HG02885 (cell line): ENCODE data around the gene NRDE2.

ENCODE experiments used
- ATAC-seq: cut with Tn5 transposase; IDR thresholded peaks from one replicate; pipeline ENCODE4 v1.9.1; 2021; ENCODE audit warnings: mild to moderate bottlenecking; ENCODE audit not compliant: unreplicated experiment, poor library complexity

Gene NRDE2

DNA sequence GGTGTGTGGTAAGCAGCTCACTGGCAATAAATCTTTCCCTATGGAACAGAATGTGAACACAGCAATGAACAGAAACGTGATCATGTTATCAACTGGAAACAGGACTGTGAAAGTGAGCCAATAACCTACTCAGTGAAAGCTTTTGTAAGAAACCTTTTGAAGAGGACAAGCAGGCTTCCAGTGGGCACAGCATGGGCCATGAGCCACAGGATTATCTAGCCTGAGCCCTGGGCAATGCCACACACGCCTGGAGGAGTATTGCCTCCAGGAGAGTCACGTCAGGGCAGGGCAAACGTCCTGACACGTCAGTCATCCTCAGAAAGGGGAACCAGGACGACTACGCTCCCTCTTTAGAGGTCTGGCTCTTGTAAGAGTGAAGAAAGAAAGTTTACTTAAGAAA is 32.3 kb downstream of the NRDE2 start:
- ATAC-seq: no peak

DNA sequence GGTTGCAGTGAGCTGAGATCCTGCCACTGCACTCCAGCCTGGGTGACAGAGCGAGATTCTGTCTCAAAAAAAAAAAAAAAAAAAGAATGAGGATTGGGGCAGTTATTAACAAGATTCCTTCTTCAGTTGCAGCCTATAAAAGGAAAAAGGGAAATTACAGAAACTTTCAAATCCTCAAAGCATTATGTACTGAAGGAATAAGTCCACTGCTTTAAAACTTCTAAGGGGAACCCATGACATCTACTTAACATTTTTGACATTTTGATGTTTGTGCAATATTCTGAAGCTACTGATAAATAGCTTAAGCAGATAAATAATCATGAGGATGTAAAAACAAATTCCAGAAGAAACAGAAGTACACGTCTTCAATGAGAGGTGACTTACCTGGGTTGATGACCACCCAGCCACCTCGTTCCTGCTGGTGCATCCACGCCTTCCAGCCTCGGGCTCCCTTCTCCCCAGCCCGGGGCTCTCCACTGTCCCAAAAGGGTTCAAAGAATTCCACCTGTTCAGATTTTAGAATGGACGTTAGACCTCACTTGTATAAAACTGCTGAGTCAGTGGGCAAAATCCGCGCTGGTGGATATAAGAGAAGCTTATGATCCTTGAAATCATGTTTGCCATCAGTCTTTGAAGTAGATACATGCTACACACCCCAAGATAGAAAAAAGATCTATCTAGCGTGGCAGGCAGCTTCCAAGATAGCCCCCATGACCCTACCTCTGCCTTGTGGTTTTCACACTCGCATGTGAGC is 33.7 kb downstream of the NRDE2 start:
- no peak for ATAC-seq

DNA sequence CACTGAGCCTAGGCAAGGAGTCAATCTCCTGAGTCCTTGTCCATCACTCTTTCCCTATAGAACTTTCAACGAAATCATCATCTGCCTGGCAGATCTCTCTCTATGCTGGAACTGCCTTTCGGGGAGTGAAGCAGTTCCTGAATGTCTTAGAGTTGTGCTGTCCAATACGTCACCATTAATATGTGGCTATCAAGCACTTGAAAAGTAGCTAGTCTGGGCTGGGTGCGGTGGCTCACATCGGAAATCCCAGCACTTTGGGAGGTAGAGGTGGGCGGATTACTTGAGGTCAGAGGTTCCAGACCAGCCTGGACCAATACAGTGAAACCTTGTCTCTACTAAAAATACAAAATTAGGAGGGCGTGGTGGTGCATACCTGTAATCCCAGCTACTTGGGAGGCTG is 35.1 kb downstream of the NRDE2 start:
- no peak for ATAC-seq

DNA sequence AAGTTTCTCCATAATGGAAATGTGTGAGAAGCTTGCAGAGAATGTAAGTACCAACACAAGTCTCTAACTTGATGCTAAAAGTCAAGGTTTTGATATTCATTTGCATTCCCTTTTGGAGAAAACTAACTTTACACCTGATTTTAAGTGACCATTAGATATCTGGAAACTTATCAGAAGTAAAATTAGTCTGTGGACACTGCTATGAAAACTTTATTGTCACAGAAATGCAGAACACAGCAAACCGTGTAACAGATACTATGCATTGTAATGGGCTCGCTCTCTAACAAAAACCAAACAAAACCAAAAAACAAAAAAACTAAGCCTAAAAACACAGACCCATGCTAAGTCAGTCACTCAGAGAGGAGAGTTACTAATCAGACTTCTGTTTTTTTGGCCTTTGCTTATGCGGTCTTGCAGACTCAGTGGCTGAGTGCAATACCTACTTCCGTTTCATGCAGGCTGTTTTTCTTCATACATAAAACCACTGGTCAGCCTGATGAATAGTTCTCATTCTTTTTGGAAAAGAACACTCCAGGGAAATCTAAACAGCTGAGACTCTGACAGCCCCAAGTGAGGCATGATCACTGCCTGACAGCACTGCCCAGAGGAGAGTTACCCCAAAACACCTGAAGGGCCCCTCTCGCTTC is 35.7 kb downstream of the NRDE2 start:
- no peak for ATAC-seq

DNA sequence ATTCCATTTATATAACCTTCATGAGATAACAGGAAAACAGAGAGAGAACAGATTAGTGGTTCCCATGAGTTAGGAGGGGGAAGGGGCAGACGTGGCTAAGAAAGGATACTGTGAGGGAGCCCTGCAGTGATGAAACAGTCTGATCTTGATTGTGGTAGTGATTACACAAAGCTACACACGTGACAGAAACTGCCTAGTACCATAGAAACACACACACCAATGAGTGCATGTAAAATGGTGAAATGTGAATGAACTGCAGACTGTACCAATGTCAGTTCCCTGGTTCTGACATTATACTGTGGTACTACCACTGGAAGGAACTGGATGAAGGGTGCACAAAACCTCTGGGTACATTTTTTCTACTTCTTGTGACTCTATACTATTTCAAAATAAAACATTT is 36.9 kb downstream of the NRDE2 start:
- ATAC-seq: no peak

DNA sequence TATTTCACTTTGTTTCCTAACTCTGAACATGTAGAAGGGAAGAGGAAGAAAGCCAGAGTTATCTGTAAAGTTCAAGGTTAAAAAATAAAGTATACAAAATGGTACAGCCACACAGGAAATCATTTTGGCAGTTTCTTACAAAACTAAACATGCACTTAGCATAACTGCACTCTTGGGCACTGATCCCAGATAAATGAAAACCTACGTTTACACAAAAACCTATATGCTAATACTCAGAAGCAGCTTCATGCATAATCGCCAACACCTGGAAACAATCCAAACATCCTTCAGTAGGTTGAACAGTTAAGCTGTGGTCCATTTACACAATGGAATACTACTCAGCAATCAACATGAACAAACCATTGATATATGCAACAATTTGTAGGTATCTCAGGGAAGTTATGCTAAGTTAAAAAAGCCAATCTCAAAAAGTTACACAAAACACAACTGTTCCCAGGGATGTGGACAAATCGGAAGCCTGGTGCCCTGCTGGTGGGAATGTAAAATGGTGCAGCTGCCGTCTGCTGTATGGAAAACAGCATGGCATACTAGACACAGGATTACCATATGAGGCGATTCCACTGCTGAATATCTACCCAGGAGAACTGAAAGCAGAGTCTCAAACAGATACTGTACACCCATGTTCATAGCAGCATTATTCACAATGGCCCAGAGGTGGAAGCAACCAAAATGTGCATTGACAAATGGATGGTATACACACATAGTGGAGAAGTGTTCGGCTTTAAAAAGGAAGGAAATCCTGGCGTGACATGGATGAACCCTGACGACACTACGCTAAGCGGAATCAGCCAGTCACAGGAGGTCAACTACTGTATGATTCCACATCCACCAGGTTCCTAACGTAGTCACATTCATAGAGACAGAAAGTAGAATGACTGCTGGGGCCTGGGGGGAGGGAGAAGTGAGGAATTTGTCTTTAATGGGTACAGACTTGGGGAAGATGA is 37.7 kb downstream of the NRDE2 start:
- ATAC-seq: no peak

DNA sequence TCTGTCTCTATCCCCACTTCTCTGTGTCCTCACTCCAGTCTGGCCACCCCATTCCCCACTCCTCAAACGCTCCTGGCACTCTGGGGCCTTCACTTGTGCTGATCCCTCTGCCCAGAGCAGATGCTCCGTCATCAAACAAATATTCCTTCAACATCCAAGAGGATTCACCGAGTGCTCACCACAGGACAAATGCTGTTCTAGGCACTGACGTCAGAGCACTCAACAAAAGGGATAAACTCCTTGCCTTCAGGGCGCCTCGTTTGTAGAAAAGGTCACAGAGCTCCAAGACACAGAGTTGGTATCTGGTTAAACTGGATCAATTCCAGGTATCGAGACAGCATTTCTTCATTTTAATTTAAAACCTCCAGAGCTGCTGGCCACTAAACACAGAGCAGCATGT is 40.0 kb downstream of the NRDE2 start:
- no peak for ATAC-seq

DNA sequence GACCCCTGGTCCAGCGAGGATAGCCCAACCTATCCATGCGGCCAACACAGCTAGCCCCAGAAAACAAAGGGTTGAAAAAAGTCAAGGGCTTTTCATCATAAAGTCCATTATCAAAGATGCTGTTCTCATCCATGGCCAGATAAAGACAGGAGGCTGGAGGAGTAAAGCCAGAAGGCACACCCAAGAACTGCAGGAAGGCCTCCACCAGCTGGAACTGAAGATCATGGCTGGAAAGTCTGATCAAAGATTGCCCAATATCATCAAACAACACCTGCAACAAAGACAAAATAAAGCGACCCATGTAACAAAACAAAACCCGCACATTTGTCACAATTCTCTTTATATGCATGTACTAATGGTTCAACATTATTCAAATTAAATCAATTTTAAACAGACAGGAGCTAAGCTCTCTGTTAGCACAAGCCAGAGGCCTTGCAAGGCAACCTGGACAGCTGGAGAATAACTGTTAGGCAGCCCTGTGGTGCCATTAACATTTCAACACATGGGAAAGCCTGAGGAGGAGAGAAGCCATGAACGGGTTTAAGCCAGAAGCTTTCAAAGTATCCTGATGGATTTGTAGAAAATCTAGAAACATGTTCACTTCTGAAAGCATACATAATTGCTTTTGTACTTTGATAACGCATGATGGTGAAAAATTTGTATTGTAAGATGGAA is 41.3 kb downstream of the NRDE2 start:
- no peak for ATAC-seq

DNA sequence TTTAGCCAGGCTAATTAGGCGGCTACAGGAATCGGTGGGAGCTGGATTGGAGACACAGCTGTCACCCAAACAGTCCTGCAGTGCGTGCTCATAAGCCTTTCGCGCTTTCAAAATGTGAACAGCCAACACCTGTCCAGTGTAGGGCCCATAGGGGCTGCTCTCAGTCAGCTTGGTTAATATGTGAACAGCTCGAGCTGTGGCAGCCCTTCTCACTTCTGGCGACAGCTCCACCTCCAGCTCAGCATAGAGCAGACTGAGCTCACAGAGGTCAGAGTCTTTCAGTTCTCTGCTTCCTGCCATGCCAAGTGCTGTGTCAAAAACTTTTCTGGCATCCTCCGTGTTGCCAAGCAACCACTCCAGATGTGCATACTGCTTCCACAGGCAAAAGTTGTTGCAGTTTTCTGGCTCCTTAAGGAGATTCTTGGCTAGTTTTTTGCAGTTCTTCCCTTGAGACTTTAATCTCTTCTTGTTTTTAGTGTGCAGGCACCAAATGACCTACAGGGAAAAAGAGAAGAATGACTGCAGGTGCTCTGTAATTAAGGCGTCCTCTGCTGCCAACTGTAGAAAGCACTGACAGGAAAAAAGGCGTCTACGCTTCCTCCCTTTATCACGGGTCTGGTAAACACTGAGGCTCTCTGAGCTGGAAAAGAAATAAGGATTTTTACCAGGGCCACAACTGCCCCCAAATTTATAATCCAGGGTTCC is 42.9 kb downstream of the NRDE2 start:
- no peak for ATAC-seq

DNA sequence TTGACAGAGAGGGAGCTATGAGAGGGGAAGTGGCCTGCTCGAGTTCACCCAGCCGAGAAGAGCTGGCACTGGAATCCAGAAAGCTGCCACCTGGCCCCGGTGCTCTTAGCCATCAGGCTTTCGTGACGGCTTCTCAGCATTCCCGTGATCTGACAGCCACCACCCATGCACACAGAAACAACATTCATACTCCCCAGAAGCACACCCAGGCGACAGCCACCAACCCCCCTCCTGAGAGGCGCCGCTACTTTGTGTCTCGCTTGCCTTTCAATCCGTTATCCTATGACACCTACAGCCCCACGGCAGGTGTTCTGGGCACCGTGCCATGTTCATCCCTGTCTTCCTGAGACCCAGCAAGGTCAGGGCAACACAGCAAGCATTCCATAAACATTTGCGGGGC is 44.0 kb downstream of the NRDE2 start:
- no peak for ATAC-seq

DNA sequence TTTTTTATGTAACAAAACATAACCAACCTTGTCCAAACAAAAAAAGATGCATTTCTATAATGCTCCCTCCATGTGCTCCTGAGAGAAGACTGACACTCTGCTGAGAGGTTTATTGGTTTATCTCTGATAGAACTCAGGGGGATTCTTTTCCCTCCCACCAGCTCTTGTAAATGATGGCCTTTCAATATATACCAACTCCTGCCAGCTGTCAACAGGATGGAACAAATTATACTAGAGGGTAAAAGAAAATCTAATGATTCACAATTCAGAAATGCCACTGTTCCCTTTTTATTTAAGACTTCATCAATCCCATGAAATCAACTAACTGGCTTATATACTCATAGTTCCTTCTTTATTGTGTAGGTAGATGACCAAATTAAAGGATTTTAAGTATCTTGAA is 50.0 kb downstream of the NRDE2 start:
- ATAC-seq: no peak

DNA sequence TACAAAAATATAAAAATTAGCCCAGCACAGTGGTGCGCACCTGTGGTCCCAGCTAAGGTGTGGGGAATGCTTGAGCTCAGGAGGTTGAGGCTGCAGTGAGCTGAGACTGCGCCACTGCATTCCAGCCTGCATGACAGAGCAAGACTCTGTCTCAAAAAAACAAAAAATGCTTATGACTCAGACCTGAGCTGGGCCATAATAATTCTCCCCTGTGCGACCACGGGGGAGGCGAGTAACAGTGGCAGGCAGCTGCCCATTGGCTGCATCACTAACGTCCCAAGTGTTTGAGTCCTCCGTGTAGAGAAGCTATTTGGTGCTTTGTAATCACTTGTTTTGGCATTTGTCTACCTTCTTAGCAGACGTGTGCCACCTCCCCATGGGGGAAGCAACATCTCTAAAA is 50.5 kb downstream of the NRDE2 start:
- ATAC-seq: no peak

DNA sequence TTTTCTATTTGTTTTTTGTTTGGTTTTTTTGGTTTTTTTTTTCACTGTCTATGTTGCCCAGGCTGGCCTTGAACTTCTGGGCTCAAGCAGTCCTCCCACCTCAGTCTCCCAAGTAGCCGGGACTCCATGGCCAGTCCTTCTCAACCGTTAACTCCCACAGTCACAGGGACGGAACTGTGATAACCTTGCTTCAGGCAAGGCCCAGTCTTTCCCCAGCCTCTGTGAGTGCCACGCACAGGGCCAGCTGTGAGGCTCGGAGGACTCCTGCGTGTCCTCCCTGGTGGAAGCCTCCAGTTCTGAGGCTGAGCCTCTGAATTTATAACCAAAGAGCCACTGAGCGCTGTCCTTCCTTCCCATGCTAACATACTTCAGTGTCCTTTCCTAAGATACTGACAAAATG is 51.6 kb downstream of the NRDE2 start:
- ATAC-seq: no peak

DNA sequence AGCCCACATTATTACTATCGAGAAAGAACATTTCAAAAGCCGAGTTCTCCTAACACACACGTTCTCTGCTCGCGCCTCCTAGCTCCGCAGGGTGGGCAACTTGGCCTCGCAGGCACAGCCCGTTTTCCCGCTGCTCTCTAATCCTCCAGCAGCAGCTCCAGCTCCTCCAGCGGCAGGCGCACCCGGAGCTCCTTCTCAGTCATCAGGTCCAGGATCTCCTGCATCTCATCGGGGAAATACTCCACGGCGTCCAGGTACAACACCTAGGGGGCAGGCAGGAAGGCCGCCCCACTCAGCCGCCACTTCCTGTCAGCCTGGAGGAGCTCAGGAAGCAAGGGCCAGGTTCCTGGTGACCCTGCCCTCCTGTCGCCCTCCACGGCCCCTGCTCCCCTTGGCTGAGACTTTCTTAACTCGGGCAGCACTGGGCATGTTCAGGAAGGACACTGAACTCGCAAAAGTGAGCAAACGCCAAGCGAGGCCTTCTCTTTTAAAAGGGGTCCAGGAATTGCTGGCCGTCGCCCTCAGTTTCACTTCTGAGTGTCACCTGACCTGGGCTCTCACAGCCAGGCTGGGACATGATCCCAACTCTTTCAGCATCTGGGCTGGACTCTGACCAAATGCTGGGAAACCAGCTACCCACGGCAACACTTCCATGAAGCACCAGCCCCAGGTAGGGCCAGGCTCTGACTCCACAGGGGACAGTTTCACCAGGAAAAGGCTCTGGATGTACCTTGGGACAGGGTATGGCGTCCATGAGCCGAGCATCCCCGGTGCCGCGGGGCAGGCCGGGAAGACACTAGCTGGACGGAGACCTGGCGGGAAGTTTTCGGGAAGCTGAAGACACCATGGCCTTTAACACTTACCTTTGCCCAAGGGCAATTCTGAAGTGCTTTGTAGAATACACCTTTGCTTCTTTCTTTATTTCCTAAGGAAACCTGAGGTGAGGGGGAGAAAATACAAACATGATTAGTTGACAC is 53.3 kb downstream of the NRDE2 start:
- ATAC-seq: no peak

DNA sequence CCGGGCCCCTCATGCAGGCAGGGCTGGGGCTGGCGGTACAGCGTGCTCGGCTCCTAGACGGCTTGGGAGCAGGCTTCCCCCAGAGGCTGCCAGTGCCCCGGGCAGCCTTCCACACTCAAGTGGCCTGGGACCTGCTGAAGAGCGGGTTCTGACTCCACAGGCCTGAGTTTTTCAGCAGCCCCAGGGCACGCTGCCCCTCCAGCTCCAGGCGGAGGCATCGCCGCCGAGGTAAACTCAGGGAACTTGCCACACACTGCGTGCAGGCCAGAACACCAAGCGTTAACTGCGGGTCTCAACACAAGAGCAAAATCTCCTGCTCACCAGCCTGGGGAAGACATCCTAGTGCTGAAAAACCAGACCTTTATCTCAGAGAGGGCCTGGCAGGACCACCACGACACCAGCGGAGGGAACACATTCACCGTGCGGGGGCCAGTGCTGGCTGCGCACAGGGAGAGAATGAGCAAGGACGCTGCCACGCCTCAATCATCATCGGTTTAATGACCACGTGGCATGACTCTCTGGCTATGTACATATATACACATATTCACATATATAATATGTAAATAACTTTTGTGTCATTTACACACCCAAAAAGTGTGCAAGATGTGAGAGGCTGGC is 54.1 kb downstream of the NRDE2 start:
- no peak for ATAC-seq

DNA sequence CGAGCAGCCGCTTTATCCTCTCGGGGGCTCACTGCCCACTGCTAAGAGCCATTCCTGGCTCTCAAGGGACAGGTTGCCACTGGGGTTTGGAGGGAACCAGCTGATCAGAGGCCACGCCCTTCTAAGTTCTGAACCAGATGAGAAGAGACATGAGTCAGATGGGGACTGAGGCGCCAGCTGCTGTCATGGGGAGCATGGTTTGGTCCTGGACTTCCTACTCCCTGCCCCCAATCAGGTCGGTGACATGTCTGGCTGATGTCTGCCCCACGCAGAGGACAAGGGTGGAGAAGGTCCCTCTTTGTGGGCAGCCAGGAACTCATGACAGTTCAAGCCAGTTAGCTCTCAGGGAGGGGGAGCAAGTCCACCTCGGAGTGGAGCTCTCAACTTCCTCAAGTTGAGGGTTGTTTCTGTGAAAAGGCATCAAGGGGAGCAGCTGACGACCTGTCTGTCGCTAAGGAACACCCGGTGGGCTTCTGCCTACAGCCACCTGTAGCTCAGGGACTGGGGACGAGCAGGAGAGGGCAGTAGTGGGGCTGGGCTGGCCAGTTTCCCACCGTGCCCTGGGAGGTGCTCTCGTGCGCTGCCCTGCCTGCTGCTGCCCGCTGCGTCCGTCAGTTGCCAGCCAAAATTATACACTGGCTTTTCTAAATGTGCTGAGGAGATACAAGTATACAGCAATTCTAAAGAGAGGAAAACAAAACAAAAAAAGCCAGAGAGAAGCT is 54.9 kb downstream of the NRDE2 start:
- ATAC-seq: no peak

DNA sequence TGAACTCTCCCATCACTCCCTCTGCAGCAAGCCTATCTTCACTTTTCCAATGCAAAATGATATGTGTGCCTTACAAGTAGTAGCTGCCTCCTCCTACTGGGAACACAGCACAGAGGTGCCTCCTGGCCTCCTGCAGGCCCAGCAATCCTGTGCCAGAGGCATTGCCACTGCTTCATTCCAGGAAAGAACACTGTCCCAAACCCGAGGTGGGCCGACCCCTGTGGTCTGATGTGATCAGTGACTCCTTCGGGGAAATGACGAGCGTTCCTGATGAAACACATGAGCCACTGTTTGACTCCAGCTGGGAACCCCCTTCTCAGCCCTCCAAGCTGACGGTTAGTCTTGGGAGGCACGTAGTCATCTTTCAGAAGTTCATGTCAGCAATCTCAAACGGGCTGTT is 55.9 kb downstream of the NRDE2 start:
- no peak for ATAC-seq

DNA sequence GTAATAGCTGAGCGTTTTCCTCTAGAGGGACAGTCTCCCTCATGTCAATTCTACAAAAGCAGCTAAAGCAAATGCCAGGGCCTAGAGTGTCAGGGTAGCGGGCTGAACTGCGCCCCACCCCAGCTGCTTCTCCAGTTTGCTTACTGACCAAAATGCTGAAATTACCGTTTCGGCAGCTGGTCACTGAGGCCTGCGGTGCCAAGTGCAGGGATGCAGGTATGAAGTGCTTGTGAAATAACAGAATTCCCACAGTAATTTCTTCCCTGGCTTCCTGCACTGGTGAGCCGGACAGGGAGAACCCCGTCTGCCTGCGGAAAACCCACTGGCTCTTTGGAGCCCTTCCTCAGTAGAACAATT is 56.3 kb downstream of the NRDE2 start:
- ATAC-seq: no peak
